Suppressor macrophage (primary cell): ENCODE measurements around the gene KLF15.

Experiments
- DNase-seq, 4 experiments: peaks; one replicate each; pipeline ENCODE4 v3.0.0-alpha.2; 2020 to 2022

The KLF15 gene

GRCh38 chr3:126360046-126360713 is 3.0 kb upstream of the KLF15 start:
- DNase-seq: no peak

GRCh38 chr3:126358816-126359181 is 1.6 kb upstream of the KLF15 start:
- no peak for DNase-seq

- peak; percentile 50 to 65 (median 62) for DNase-seq
Observed at GRCh38 chr3:126358038-126358815, 1.0 kb upstream of the KLF15 start.

- DNase-seq: peak in 1 of 4 experiments; percentile 17
Observed at GRCh38 chr3:126356373-126357264, 589 bp downstream of the KLF15 start.

GRCh38 chr3:126355777-126356372 is 1.3 kb downstream of the KLF15 start:
- peak; percentile 10 to 47 (median 28) for DNase-seq

- DNase-seq: no peak
Observed at GRCh38 chr3:126355251-126355650, 2.0 kb downstream of the KLF15 start.

- no peak for DNase-seq
Observed at GRCh38 chr3:126354776-126355175, 2.4 kb downstream of the KLF15 start.

GRCh38 chr3:126353694-126354321 is 3.4 kb downstream of the KLF15 start:
- no peak for DNase-seq

- no peak for DNase-seq
Observed at GRCh38 chr3:126352476-126353454, 4.4 kb downstream of the KLF15 start.

GRCh38 chr3:126351771-126352475 is 5.3 kb downstream of the KLF15 start:
- DNase-seq: no peak

GRCh38 chr3:126351086-126351770 is 6.0 kb downstream of the KLF15 start:
- DNase-seq: no peak

GRCh38 chr3:126350502-126351085 is 6.6 kb downstream of the KLF15 start:
- DNase-seq: no peak

- no peak for DNase-seq
Observed at GRCh38 chr3:126349611-126350501, 7.4 kb downstream of the KLF15 start.

- no peak for DNase-seq
Observed at GRCh38 chr3:126349071-126349470, 8.1 kb downstream of the KLF15 start.

GRCh38 chr3:126348308-126348920 is 8.8 kb downstream of the KLF15 start:
- DNase-seq: no peak

GRCh38 chr3:126347543-126348161 is 9.6 kb downstream of the KLF15 start:
- DNase-seq: no peak

- no peak for DNase-seq
Observed at GRCh38 chr3:126346466-126346865, 10.7 kb downstream of the KLF15 start.
